GM13977 (cell line): ENCODE data around the gene LAPTM5.

Experiments
- DNase-seq: peaks from one replicate; pipeline ENCODE4 v3.0.0; 2012; ENCODE audit warnings: low spot score
- CTCF ChIP-seq: IDR thresholded peaks from 2 replicates; pipeline ENCODE4 v1.5.1; 2012; ENCODE audit warnings: mild to moderate bottlenecking, control low read depth; ENCODE audit not compliant: insufficient read depth; ENCODE audit errors: extremely low read depth, missing control alignments
- in situ Hi-C: fragments of 300-500 bp; cut with MboI; formaldehyde crosslinking; loops from one replicate; pipeline ENCODE4 v1.12.0; 2022; ENCODE audit warnings: low sequenced_read_pairs, low pct_unique_long_range_greater_than_20kb, mixed read lengths, inconsistent platforms; ENCODE audit not compliant: unreplicated experiment

Gene LAPTM5

GRCh38 chr1:30801771-30802198 is 44.2 kb upstream of the LAPTM5 start:
- in situ Hi-C loops: no loop called here
- peak; percentile 79 for DNase-seq
- peak; percentile 98 for TF ChIP-seq CTCF

GRCh38 chr1:30799233-30799511 is 41.6 kb upstream of the LAPTM5 start:
- DNase-seq: no peak
- TF ChIP-seq CTCF: no peak
- in situ Hi-C loops: no loop called here

- no peak for TF ChIP-seq CTCF
- in situ Hi-C loops: no loop called here
- no peak for DNase-seq
Measured at GRCh38 chr1:30798389-30799232, 41.0 kb upstream of the LAPTM5 start.

- no peak for TF ChIP-seq CTCF
- in situ Hi-C loops: no loop called here
- DNase-seq: no peak
Measured at GRCh38 chr1:30795026-30795425, 37.5 kb upstream of the LAPTM5 start.

GRCh38 chr1:30794260-30794659 is 36.7 kb upstream of the LAPTM5 start:
- TF ChIP-seq CTCF: no peak
- DNase-seq: no peak
- in situ Hi-C loops: loop anchor here (5.0 kb wide), 1 partner anchor 118 kb away; no protein-coding TSS in a partner anchor

- DNase-seq: no peak
- TF ChIP-seq CTCF: no peak
- in situ Hi-C loops: loop anchor here (5.0 kb wide), 1 partner anchor 119 kb away; no protein-coding TSS in a partner anchor
Measured at GRCh38 chr1:30793209-30793608, 35.6 kb upstream of the LAPTM5 start.
